Stimulated activated CD8-positive, alpha-beta memory T cell treated with anti-CD3 and anti-CD28 coated beads, Interleukin-4, amount 100 ng/mL, for 24 hours (primary cell): ENCODE data around the gene MEIKIN.
A peak's percentile ranks its signal among the peaks of the same experiment; 100 is the strongest.
"Not testable (repeated sequence)": the region's sequence is repeated elsewhere in the genome, so short reads cannot be mapped to it uniquely, and the experiment has no call there.

Experiments
- DNase-seq: peaks from one replicate; pipeline ENCODE4 v3.0.0-alpha.2; 2020; ENCODE audit warnings: low read depth

Gene MEIKIN

DNA sequence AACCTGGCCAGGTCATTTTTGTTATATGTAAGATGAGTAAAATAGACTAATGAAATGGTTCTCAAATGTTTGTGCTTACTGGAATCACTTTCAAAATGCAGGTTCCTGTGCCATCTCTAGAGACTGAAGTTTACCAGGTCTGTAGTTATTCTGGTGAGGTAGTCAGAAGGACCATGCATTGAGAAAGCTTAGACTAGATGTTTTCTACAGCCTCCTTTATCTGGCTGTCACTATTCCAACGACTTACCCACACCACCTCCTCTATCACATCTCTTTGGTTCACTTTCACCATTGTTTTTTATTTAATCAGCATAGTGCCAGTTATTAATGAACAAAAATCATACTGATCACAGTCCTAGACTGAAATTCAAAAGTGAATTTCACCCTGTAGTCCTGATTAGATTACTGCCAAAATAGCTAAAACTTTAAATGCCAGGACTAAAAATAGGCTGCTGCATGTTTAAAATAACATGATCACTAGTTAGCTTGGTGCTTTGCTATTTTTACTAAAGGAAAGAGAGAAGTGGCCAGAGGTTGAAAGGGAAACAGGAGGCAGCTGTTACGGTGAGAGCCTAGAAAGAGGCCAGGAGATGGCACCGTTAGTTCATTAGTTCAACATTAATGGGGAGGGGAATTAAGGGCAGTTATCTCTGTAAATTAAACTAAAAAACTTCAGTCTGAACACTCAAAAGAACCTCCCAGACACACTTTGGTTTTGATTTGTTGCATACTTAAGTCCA, 134.8 kb downstream of the MEIKIN start:
- DNase-seq, result no peak

DNA sequence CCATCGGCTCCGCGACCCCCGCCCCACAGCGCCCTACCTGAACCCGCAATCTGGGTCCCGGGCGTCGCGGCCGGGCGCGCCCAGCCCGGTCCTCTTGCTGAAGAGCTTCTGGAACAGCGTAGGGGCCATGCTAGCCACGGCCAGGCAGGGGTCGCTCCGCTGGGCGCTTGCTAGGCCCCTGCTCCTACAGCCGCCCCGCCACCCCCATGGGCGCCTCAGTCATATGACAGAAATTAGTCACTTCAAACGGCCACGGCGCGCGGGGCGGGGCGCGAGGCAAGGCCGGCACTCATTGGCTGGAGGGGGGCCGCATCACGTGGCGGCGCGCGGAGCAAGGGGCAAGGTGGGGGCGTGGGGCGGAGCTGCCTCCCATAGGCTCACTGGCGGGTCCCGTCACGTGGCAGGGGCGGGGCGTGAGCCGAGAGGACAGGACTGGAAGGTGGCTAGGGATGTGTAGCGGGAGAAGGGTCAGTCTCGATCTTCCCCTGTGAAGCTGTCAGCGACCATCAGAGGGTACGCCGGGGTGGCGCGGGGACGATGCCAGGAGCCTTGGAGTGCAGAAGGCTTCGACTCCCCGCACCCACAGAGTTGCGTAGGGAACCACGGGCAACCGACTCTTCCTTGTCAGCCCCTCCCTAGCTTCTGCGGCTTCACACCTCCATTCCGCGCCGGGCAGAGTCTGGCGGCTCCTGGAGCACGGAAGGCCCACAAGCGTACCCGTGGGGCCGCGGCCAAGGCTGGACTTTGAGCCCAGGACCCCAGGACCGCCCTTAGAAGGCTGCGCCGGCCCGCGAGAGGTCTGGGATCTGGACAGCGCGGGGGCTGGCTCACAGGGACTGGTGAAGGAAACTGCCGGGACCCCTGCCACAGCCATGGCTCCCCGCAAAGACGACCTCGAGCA, 148.4 kb downstream of the MEIKIN start, which contains the start of gene FNIP1:
Gene FNIP1, minus strand, starts transcription at position 225 of the 901 bp plus-strand sequence. Its CDS starts 96 bp downstream, at position 129.
- peak; percentile 99 for DNase-seq

DNA sequence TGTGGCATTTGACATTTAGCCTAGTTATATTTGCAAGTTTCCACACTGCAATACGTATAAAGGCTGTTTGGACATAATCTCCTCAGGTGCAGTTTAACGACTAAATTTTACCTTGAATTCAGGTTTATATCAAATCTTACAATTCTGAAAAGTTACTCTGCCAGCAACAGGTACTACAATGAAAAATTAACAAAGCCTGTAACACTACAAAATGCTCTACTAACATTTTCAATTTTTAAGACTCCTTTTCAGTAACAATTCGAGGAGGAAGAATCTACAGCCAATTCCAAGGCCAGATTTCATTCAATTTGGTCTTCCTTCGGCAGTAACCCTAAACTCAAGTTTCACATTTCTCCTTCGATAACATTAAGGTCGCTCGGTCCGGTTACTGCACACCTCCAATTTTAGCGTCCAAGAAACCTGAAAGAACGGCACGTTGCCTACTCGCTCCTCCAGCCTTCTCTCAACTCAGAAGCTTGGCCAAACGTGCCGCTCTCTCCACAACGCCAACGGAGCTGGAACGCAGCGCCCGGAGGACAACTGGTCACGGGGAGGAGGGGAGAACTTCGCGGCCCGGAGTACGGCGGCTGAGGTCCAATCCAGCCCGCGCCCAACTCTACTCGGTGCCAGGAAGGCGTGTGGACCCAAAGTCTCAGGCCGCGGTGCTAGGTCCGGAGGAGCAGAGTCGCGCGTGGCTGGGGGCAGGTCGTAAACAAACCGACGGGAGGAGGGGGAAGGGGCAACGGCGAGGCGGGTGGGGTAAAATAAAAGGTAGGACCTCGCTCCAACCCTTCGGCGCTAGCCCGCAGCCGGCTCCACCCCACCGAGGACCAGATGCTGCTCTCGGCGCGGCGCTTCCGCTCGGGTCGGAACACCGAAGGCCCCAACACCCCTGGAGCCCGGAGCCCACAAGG, 149.3 kb downstream of the MEIKIN start:
- peak; percentile 24 for DNase-seq

DNA sequence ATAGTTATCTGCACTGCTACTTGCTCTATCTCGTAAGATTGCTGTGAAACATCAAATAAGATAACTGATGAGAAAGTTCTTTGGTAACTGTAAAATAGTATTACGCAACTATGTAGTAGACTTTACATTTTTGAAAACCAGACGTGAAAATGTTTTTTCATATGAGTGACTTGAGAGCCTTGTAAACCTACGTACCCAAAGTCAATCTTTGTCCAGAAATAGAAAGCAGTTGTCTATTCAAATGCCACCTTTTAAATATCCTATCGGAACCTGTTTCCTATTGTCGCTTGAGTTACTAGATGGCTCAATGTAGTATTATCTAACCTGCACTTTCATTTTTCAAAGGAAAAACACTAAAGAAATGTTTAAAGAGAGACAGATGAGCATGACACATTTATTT, 150.2 kb downstream of the MEIKIN start:
- no peak for DNase-seq

DNA sequence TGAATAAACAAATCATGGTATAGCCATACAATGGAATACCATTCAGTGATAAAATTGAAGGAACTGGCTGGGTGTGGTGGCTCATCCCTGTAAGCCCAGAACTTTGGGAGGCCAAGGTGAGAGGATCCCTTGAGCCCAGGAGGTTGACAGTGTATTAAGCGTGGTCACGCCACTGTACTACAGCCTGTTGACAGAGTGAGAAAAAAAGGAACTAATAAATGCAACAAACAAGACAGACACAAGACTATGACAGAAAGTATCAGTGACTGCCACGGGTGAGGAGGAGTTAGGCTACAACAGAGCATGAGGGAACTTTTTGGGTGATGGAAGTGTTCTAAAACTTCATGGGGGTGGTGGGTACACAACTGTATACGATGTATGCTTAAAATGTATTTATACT, 150.9 kb downstream of the MEIKIN start:
- no peak for DNase-seq

DNA sequence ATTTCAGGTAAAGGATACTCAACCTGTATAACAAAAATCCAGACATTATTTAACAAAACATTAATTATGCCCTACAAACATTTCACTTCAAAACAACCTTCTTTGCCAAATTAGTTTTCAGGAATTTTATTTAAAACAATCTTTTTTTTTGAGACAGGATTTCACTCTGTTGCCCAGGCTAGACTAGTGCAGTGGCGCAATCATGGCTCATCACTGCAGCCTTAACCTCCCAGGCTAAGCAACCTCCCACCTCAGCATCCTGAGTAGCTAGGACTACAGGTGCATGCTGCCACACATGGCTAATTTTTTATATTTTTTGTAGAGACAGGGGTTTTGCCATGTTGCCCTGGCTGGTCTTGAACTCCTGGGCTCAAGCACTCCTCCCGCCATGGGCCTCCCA, 152.6 kb downstream of the MEIKIN start:
- DNase-seq, result no peak

DNA sequence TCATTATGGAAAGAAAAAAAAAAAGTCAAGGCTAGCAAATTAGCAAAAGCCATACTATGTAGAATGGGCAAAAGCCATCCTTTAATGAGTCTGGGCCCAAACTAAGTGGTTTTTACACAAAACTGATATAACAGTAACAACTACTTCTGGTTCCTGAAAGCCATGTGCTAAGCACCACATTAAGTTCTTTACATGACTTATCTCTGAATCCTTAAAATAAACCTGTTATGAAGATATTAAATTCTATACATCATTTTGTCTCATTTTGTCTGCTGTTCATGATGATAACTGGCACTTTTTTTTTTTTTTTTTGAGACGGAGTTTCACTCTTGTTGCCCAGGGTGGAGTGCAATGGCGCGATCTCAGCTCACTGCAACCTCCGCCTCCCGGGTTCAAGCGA, 153.6 kb downstream of the MEIKIN start:
- DNase-seq, result no peak

DNA sequence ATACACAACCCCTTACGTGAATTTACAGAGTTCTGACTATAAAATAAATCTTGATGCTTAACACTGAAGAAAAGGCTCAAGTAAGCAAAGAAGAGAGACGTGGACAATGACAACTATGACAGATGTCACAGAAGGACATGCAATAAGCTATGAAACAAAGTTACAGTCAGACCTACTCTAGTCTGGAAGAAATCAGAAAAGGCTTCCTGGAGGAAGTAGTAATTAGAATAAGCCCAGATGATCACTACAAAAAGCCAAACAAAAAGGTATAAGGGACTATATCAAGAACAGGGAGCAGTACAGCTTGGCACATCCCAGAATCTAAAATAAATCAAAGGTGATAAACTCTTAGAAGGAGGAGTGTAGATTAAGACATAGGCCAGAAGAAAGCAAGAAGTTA, 154.9 kb downstream of the MEIKIN start:
- DNase-seq, result no peak

DNA sequence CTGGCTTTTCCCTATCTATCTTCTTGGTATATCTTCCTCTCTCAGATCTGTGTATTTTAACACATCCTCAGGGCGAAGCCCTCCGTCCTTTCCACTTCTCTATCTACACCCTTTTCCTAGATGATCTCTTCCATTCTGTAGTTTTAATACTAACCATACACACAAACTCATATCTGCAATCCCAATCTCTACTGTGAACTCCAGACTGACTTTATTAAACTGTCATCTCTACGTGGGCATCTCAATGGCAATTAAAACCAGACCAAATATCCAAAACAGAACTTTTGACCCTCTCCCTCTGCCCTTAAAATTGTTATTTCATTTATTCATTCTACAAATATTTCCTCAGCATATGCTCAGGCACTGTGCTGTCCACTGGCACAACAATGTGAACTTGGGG, 155.7 kb downstream of the MEIKIN start:
- no peak for DNase-seq

DNA sequence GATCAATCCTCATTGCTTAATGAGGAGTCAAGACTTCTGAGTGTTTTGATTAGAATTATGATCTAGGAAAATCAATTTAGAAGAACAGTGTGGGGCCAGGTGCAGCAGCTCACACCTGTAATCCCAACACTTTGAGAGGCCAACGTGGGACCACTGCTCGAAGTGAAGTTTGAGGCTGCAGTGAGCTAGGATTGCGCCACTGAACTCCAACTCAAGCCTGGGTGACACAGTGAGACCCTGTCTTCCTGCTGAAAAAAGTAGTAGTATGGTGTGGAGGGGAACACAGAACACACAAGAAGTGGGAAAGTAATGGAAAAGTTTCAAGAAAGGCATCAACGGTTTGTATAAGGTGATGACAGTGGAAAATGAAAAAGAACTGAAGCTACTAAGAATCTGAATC, 157.7 kb downstream of the MEIKIN start:
- DNase-seq, result no peak

DNA sequence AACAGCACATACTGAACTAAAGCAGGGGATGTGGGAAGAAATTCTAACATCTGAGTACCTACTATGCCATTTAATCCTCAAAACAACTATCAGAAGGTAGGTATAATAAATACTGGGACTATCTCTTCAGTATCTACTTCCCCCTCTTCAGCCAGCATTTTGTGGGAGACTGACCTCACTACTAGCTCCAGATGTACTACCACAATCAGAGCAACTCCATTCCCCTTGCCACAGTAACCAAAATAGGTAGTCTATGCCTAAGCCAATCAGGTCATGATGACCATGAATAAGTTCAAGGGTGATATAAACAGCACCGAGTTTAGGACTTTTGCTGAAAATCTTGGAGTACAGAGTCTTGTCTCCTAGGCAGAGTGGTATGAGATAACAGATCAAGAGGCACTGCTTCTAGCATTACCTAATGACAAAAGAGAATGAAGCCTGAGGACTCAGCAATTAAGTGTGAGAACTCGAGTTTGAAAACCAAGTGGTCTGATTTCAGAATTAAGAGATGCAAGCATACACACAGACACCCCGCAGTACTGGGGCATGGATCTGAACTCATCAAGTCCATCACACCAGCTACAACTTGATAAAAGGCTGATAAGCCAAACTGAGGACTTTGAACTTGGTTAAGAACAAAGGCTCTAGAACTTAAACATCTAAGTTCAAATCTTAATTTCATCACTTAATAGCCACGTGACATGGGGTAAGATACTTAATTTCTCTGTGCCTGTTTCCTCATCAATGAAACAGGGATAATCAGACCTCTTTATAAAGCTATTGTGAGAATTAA, 158.4 kb downstream of the MEIKIN start:
- no peak for DNase-seq

DNA sequence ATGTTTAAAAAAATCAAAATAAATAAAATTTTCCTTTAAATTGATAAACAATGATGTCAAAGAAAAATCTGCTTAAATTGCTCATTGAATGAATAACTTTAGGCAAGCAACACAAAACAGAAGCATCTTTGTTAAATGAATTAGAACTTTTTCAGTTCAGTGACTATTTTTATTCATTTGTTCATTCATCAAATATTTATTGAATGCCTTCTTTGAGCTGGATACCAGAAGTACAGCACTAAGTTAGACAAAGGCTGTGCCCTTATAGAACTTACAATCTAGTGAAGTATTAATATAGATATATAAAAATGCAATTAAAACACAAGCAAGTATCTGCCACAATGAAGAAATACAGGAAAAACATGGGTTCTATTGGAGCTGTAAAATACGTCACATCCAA, 159.4 kb downstream of the MEIKIN start:
- no peak for DNase-seq

DNA sequence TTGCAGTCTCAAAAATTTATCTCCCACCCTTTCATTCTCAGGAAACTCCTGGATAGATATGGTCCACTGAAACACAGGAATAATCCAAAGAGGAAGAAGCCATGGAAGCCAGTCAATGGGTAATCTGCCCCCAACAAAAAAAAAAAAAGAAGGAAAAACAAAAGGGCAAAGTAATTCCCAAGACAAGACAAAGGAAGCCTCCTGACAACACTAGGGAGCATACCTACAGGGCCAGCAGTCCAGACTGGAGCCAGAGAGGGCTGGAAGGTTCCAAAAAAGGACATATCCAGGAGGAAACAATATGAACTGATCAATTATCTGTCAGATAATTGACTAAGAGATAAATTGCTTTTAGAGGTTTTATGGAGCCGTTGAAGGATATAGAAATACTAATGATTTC, 161.6 kb downstream of the MEIKIN start:
- DNase-seq, result no peak

DNA sequence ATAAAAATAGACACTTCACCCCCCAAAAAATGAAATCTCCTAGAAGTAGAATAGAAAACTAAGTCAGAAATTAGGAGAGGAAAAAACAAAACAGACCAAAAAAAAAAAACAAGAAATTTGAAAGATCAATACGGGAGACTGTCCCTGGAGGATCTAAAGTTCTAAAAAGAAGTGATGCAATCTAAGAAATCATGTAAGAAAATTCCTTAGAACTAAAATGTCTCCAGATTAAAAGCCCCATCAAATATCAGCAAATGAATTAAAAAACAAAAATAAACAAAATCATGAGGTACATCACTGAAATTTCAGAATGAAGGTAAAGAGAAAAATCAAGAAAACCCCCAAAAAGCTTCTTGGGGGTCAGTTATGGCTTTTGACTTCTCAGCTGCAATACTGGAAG, 162.1 kb downstream of the MEIKIN start:
- DNase-seq, result no peak

DNA sequence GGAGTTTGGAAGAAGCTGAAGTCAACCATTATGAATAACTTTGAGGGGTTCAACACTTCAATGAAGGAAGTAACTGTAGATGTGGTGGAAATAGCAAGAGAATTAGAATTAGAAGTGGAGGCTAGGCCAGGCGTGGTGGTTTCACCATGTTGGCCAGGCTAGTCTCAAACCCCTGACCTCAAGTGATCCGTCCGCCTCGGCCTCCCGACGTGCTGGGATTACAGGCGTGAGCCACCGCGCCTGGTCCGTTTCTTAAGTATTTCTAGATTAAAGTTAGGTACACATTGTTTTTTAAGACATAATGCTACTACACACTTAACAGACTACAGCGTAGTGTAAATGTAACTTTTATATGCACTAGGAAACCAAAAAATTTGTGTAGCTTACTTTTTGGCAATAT, 162.7 kb downstream of the MEIKIN start:
- no peak for DNase-seq

DNA sequence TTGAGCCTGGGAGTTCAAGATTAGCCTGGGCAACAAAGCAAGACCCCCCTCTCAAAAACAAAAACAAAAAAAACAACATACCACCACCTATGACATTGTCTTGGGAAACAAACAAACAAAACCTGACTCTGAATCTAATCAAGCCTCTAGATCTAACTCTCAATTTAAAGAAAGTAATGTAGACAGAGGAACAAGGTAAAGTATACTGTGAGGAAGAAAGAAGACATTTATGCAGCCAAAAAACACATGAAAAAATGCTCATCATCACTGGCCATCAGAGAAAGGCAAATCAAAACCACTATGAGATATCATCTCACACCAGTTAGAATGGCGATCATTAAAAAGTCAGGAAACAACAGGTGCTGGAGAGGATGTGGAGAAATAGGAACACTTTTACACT, 167.3 kb downstream of the MEIKIN start:
- not testable (repeated sequence) for DNase-seq

DNA sequence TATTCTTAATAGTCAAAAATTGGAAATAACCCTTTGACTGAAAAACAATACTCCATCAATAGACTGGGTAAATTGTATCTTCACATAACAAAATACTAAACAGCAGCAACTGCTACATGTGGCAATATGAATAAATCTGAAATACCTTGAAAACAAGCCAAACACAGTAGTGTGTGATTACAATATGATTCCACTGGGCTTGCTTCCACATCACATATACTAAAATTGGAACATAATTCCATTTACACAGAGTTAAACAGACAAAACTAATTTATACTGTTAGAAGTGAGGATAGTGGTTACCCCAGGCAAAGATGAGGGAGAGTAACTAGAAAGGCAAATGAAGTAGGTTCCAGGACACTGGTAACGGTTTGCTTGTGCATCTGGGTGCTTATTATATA, 169.0 kb downstream of the MEIKIN start:
- no peak for DNase-seq

DNA sequence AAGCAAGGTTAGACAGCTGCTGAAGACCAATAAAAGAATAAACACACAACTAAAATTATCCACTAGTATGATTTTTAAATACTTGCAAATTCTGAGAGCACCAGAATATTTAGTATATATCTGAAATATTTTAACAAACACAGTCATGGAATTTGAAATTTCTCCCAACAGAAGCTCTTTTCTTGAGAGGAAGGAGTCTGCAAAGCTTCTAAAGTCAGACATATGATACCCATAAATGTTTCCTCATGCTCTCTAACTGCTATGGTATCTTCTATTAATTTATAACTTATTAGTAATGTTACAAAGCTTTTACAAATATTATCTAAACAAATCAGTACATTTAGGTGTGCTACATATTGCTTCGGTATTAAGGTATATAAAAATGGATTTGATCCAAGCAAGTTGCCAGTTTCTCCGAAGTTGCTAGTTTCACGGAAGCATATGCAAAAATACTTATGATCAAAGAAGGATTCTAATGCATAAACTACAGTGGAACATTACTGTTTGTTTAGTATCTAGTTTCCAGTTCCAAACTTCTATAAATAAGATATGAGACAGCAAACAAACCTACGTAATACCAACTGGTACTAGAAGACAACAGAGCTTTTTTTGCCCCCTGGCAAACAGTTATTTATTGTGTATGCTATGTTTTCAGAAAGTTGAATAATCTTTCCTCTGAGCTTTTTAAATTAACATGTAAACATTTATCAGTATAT, 170.7 kb downstream of the MEIKIN start:
- no peak for DNase-seq

DNA sequence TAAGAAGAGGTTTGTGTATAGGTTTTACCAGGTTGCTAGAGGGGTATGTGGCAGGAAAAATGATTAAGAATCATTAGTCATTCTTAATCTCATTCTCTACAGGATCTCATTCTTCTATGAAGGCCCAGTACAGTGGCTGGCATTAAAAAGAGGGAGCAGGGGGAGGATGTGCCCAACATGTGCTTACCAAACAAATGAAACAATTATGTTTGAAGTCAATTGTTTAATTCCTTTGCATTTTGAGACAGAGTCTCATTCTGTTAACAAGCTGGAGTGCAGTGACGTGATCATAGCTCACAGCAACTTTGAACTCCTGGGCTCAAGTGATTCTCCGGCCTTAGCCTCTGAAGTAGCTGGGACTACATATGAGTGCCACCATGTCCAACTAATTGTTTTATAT, 171.7 kb downstream of the MEIKIN start:
- DNase-seq, result no peak

DNA sequence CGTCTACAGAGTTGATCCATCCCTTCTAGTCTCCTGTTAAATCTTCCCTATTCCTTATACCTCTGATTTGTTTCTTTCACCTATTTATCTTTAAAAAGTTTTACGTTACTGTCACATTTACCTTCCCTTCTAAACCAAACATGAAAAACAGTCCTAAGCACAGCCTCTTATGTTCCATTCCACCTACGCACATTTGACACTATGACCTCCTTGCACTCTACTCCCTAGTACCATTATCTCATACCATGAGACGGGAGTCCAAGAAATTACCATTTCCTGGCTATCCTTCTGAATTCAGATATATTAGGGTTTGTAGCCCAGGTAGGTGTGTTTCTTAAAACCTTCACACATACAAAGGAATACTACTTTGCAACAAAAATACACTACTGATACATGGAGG, 173.8 kb downstream of the MEIKIN start:
- DNase-seq, result no peak

DNA sequence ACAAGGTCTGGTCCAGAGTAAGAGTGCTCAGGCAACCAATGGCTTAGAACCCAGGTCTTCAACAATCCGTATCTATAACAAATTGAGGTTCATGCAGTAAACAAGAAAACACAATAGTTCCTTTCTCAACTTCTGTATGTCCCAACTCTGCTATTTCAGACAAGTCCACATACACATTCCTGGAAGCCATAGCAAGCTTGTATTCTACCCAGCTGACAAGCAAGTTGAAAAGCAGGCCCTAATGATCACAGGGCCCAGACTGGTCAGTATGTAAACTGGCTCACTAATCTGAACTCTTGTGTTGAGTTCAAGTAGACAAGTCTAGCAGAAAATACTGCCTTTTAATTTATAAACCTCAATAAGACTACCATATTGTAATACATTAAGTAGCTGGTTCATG, 175.5 kb downstream of the MEIKIN start:
- no peak for DNase-seq
